ENCODE data around the gene ANAPC16.

Gene ANAPC16

DNA sequence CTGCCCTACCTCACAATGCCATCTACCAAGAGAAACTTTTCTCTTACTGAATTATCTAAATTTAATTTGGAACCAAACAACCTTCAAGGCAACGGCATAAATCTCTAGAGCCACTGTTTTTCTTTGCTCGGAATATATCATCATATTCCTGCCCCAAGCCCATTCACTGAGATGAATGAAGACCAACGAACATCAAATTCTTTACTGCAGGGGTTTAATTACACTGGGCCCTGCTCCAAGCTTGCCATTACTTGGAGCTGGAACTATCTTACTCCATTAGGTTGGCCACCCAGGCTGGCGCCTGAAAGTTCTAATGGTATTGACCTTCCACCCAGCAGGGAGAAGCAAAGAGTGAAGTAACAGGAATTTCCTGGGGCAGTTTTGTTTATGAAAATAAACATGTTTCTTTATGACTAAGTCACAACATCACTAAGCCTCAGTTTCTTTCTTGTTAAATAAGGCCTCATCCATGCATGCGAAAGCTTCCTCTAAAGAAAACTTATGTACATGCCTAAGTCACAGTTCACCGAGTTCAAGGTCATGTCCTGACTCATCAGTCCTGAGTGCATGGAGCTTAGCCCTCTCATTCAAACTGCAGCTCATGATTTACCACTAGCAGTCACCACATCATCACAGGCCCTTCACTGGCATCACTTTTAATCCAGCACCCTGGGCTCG is 42.1 kb upstream of the ANAPC16 start:
- DNase-seq (ENCODE audit: low read depth) = no peak
- H3K4me3 ChIP-seq (ENCODE audit: low read length) = no peak overlapping the region
- TF ChIP-seq, protein P1, sequence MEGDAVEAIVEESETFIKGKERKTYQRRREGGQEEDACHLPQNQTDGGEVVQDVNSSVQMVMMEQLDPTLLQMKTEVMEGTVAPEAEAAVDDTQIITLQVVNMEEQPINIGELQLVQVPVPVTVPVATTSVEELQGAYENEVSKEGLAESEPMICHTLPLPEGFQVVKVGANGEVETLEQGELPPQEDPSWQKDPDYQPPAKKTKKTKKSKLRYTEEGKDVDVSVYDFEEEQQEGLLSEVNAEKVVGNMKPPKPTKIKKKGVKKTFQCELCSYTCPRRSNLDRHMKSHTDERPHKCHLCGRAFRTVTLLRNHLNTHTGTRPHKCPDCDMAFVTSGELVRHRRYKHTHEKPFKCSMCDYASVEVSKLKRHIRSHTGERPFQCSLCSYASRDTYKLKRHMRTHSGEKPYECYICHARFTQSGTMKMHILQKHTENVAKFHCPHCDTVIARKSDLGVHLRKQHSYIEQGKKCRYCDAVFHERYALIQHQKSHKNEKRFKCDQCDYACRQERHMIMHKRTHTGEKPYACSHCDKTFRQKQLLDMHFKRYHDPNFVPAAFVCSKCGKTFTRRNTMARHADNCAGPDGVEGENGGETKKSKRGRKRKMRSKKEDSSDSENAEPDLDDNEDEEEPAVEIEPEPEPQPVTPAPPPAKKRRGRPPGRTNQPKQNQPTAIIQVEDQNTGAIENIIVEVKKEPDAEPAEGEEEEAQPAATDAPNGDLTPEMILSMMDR (conservative IDR thresholded peaks at IDR 0.05; ENCODE audit: low read depth, low read length) = no peak

DNA sequence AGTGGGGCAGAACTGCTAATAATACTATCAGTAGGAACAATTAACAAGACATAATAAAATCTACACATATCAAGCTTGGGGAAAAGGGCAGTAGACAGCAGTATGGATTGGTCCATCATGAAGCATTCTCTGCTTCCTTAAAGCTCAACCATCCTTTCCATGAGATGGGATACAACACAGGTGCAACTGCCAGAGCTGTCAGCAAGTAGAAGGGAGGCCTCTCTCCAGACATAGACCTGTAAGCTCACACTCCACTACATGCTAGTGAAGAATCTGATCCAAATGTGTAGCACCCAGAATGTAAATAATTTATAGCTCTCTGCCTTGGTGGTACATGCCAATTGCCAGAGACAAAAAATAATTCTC is 41.5 kb upstream of the ANAPC16 start:
- TF ChIP-seq, protein P1 (conservative IDR thresholded peaks at IDR 0.05; ENCODE audit: low read depth, low read length) = no peak
- DNase-seq (ENCODE audit: low read depth) = no peak
- H3K4me3 ChIP-seq (ENCODE audit: low read length) = no peak overlapping the region

DNA sequence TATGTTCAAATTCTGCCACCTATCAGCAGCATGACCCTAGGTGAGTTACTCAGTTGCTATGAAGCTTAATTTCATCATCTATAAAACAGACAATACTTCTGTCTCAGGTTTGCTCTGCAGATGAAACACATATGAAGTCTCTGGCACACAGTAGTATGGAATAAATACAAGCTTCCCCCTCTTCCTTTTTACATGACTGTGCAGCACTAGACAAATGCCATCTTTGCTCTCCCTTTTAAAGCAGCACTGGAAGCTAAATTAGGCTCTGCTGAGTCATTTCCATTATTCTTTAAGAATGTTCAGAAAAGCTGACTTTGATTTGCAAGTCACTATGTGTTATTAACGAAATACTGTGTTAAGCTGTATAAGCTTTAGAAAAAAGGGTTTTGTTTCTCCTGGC is 40.7 kb upstream of the ANAPC16 start:
- no peak overlapping the region for H3K4me3 ChIP-seq (ENCODE audit: low read length)
- TF ChIP-seq, protein P1 (conservative IDR thresholded peaks at IDR 0.05; ENCODE audit: low read depth, low read length) = no peak
- DNase-seq (ENCODE audit: low read depth) = peak; percentile 61

DNA sequence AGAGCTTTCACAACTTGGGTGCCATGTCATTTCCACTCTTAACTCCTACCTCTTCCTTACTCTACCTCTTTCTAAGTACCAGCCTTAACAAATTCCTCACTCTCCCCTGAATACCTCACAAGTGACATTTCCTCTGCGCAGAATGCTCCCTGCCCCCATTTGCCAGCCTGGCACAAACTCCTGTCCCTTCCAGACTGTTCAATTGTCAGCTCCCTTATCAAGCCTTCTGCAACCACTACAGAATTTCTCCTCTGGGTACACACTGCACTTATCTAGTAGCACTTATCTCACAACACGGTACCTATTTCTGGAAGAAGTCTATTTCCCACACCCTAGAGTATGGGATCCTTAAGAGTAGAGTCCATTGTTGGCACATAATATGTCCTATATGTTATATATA is 39.1 kb upstream of the ANAPC16 start:
- H3K4me3 ChIP-seq (ENCODE audit: low read length) = no peak overlapping the region
- no peak for DNase-seq (ENCODE audit: low read depth)
- TF ChIP-seq, protein P1 (conservative IDR thresholded peaks at IDR 0.05; ENCODE audit: low read depth, low read length) = no peak

DNA sequence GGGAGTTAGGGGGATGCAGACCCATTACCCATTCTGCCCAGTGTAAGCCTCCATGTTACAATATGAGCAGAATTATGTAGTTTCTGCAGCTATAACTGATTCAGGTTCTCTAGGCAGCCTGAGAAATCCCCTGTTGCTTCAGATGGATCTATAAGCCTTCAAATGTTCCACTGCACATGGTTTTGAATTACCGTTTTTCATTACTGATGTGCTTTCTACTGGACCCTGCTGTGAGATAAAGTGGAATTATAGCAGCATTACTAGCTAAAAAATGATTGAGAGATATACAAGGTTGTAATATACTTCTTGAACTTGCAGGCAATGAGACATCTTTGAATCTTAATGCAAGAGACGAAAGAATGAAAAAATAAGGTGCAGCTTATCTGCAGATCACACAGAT is 38.4 kb upstream of the ANAPC16 start:
- no peak overlapping the region for H3K4me3 ChIP-seq (ENCODE audit: low read length)
- TF ChIP-seq, protein P1 (conservative IDR thresholded peaks at IDR 0.05; ENCODE audit: low read depth, low read length) = no peak
- no peak for DNase-seq (ENCODE audit: low read depth)

DNA sequence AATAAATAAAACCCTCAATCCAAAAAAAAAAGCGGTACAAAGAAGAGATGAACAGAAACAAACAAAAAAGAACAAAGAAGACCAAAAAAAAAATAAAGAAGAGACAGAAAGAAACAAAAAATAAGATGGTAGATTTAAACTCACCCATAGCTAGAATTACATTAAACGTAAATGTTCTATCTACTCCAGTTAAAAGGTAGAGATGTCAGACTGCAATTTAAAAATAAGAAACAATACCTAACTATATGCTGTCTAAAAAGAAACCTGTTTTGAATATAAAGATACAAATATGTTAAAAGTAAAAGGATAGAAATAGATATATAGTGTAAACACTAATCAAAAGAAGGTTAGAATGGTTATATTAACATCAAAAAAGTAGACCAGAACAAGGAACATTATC is 31.7 kb upstream of the ANAPC16 start:
- H3K4me3 ChIP-seq (ENCODE audit: low read length) = no peak overlapping the region
- TF ChIP-seq, protein P1 (conservative IDR thresholded peaks at IDR 0.05; ENCODE audit: low read depth, low read length) = no peak
- no peak for DNase-seq (ENCODE audit: low read depth)

DNA sequence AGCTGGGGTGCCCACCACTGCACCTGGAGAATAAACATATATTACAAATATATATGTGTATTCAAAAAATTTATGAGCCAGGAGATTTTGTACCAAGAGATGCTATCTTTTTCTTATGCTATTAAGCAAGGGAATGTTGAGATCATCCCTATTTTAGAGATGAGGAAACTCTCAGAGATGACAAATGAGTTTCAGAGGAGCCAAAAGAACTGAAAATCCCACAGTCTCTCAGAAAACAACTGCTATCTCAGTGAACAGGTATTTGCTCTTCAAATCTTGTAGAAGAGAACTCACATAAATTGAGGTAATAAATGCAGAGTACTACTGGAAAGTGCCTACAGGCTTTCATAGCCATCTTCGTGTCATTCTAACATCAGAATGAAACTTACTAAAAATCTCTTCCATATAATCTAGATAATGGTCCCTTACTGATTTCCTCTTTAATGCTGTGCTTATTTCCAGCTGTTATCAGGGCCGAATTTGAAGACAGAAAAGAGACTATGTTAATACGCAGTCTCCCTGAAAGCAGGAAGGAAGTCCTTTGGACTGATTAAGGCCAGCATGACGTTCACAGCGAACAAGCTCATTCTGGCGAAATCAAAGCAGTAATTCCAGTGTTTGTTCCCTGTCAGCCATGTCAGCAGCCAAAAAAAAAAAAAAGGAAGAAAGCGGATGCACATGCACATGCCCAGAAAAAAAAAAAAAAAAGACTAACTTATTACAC is 29.4 kb upstream of the ANAPC16 start:
- no peak overlapping the region for H3K4me3 ChIP-seq (ENCODE audit: low read length)

More for the DNA sequence above, 29.4 kb upstream of the ANAPC16 start:
- no peak for DNase-seq (ENCODE audit: low read depth)
- TF ChIP-seq, protein P1 (conservative IDR thresholded peaks at IDR 0.05; ENCODE audit: low read depth, low read length) = no peak

All from retinal pigment epithelial cell (primary cell).